Fibroblast of lung (primary cell): Measurements from ENCODE around the gene ROPN1L. TPM values are rescaled to one million over a fixed set of nuclear protein-coding genes. Genes with fewer than 3 reads are reported as not detected.

Experiments
- DNase-seq, 2 donors: peaks; one replicate each; pipeline versions ENCODE4 v3.0.0 to v3.0.0-alpha.2; 2010; ENCODE audit warnings: low read depth in 2 of 2
- H2AFZ ChIP-seq: 2 replicates; pipeline ENCODE4 v1.5.1; 2012; ENCODE audit warnings: low read length, control low read depth, inconsistent platforms
- H3K27ac ChIP-seq: 2 replicates; pipeline ENCODE4 v1.5.1; 2011; ENCODE audit warnings: low read length, control low read depth; ENCODE audit not compliant: insufficient read depth
- H3K27me3 ChIP-seq: 2 replicates; pipeline ENCODE4 v1.5.1; 2011; ENCODE audit warnings: mild to moderate bottlenecking, low read length; ENCODE audit not compliant: control insufficient read depth, insufficient read depth
- H3K36me3 ChIP-seq: 2 replicates; pipeline ENCODE4 v1.5.1; 2011; ENCODE audit warnings: low read length; ENCODE audit not compliant: control insufficient read depth, insufficient read depth
- H3K4me1 ChIP-seq: 2 replicates; pipeline ENCODE4 v1.5.1; 2011; ENCODE audit warnings: low read length; ENCODE audit not compliant: control insufficient read depth, insufficient read depth; ENCODE audit errors: extremely low read depth
- H3K4me2 ChIP-seq: 2 replicates; pipeline ENCODE4 v1.5.1; 2011; ENCODE audit warnings: low read length, control low read depth; ENCODE audit not compliant: insufficient read depth; ENCODE audit errors: extremely low read depth
- H3K4me3 ChIP-seq, 4 experiments: fragments of 200-600 bp in 1 of 4; sonication (generic) in 1 of 4; replicated peaks in 1 of 4; 2 replicates each; pipeline ENCODE4 v1.5.1; 2011 to 2016; ENCODE audit warnings: low read length in 4 of 4, low read depth in 3 of 4, mild to moderate bottlenecking in 3 of 4, control low read depth in 2 of 4, inconsistent platforms in 1 of 4, mixed read lengths in 1 of 4; ENCODE audit not compliant: insufficient read depth in 1 of 4; ENCODE audit errors: control extremely low read depth in 1 of 4
- H3K79me2 ChIP-seq: 2 replicates; pipeline ENCODE4 v1.5.1; 2012; ENCODE audit warnings: mild to moderate bottlenecking, low read length, inconsistent platforms; ENCODE audit not compliant: control insufficient read depth, insufficient read depth
- H3K9ac ChIP-seq: 2 replicates; pipeline ENCODE4 v1.5.1; 2011; ENCODE audit warnings: mild to moderate bottlenecking, low read length, control low read depth; ENCODE audit not compliant: insufficient read depth
- H3K9me3 ChIP-seq: 2 replicates; pipeline ENCODE4 v1.5.1; 2012; ENCODE audit warnings: low read depth, low read length; ENCODE audit not compliant: control insufficient read depth, insufficient read depth
- H4K20me1 ChIP-seq: 2 replicates; pipeline ENCODE4 v1.5.1; 2011; ENCODE audit warnings: low read length; ENCODE audit not compliant: control insufficient read depth, insufficient read depth; ENCODE audit errors: extremely low read depth
- CTCF ChIP-seq, 2 donors: IDR thresholded peaks in 1 of 2; conservative IDR thresholded peaks in 1 of 2; 1 replicate in 1 of 2; 2 replicates in 1 of 2; pipeline ENCODE4 v1.5.1; 2011 to 2012; ENCODE audit warnings: low read length in 2 of 2, control low read depth in 1 of 2, inconsistent platforms in 1 of 2, low read depth in 1 of 2, mild to moderate bottlenecking in 1 of 2
- EZH2 ChIP-seq: IDR thresholded peaks from 2 replicates; pipeline ENCODE4 v1.5.1; 2012; ENCODE audit warnings: low read length, control low read depth, mild to moderate bottlenecking; ENCODE audit errors: missing control alignments
- polyA plus RNA-seq, 2 donors: library from polyadenylated mRNA; depleted of rRNA in 1 of 2; stranded (reverse) in 1 of 2; unstranded in 1 of 2; fragments of >200 nt; gene quantifications; 2 replicates each; pipeline ENCODE4 v1.2.1, GENCODE V29; 2011 to 2012; ENCODE audit warnings: missing spikeins in 1 of 2
- total RNA-seq: library from RNA; depleted of rRNA; stranded (reverse); fragments of >200 nt; gene quantifications from 2 replicates; pipeline ENCODE4 v1.2.1, GENCODE V29; 2014

The ROPN1L gene
- total and polyA plus RNA-seq, 2 donors (not counting 1 experiment from before 2014, with no cell fraction given), result 0.17 to 0.26 TPM

DNA sequence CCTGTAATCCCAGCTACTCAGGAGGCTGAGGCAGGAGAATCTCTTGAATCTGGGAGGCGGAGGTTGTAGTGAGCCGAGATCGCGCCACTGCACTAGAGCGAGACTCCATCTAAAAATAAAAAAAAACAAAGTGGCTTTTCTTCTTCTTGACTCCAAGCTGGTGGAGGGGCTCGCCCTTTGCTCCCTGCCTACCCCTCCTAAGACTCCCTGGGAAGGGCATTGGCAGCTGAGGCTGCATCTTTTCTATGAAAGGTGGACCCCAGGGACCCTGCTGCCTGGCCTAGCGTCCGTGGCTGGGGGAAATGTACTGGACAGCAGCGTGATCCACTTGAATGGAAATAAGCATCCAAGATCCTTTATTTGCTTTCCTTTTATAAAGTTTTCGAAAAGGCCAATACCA, 24.0 kb downstream of the ROPN1L start:
- peaks cover 8% of the 10 kb centered on the region for H3K4me1 ChIP-seq
- H3K27me3 ChIP-seq, result no peaks in the 10 kb centered on the region
- no peaks in the 10 kb centered on the region for H4K20me1 ChIP-seq
- no peaks in the 10 kb centered on the region for H3K9me3 ChIP-seq
- H3K79me2 ChIP-seq, result no peaks in the 10 kb centered on the region
- no peak for DNase-seq
- H3K4me2 ChIP-seq, result no peak overlapping the region
- no peaks in the 10 kb centered on the region for H3K36me3 ChIP-seq
- TF ChIP-seq EZH2 (no peak), CTCF (conservative IDR thresholded peaks at IDR 0.05 in 1 of 2, IDR thresholded peaks at IDR 0.05 in 1 of 2; ENCODE audit: low read depth in 1 of 2, low read length in 2 of 2) (no peak)
- H2AFZ ChIP-seq, result no peak overlapping the region
- H3K4me3 ChIP-seq, result no peak overlapping the region
- no peak overlapping the region for H3K27ac ChIP-seq
- H3K9ac ChIP-seq, result no peak overlapping the region

DNA sequence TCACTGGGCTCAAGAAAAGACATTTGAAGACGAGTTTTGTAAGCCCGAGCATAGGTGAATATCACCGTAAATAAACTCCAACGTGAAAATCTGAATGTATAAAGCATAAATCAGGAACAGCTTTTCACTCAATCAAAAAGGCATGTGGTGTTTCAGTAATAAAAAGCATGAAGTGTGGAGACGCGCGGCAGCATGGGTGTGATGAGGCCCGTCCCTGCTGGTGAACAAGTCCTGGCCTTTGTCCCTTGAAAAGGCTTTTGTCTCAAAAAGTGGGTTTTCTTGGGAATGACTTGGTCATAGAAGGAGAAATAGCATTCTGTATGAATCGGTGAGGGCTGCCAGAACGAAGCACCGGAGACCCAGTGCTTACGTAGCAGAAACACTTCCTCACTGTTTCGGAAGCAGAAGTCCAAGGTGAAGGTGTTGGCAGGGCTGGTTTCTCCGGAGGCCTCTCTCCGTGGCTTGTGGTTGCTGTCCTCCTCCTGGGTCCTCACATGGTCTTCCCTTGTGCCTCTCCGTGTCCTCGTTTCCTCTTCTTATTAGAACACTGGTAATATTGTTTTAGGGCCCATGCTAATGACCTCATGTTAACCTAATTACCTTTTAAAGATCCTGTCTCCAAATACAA, 24.9 kb downstream of the ROPN1L start:
- Histone ChIP-seq H3K27ac (no peak overlapping the region), H3K36me3 (no peaks in the 10 kb centered on the region), H3K4me3 (no peak overlapping the region), H2AFZ (no peak overlapping the region), H3K27me3 (no peaks in the 10 kb centered on the region), H3K4me1 (peaks cover 8% of the 10 kb centered on the region), H3K79me2 (no peaks in the 10 kb centered on the region), H4K20me1 (no peaks in the 10 kb centered on the region), H3K9ac (no peak overlapping the region), H3K4me2 (no peak overlapping the region), H3K9me3 (no peaks in the 10 kb centered on the region)
- no peak for DNase-seq
- TF ChIP-seq EZH2 (no peak), CTCF (conservative IDR thresholded peaks at IDR 0.05 in 1 of 2, IDR thresholded peaks at IDR 0.05 in 1 of 2; ENCODE audit: low read depth in 1 of 2, low read length in 2 of 2) (no peak)

GRCh38 chr5:10467281-10468198, 25.9 kb downstream of the ROPN1L start:
- no peaks in the 10 kb centered on the region for H4K20me1 ChIP-seq
- TF ChIP-seq EZH2 (no peak), CTCF (conservative IDR thresholded peaks at IDR 0.05 in 1 of 2, IDR thresholded peaks at IDR 0.05 in 1 of 2; ENCODE audit: low read depth in 1 of 2, low read length in 2 of 2) (no peak)
- H2AFZ ChIP-seq, result peak overlapping the region; percentile 68
- H3K4me1 ChIP-seq, result peaks cover 8% of the 10 kb centered on the region
- DNase-seq, result peak; percentile 58 to 77
- H3K9me3 ChIP-seq, result no peaks in the 10 kb centered on the region
- no peak overlapping the region for H3K9ac ChIP-seq
- H3K79me2 ChIP-seq, result no peaks in the 10 kb centered on the region
- H3K36me3 ChIP-seq, result no peaks in the 10 kb centered on the region
- H3K27me3 ChIP-seq, result no peaks in the 10 kb centered on the region
- H3K4me3 ChIP-seq, result no peak overlapping the region
- no peak overlapping the region for H3K27ac ChIP-seq
- peak overlapping the region; percentile 23 for H3K4me2 ChIP-seq
